WI38 (cell line): ENCODE results near the gene ALDOC.

Experiments used
- H3K4me3 ChIP-seq: 2 replicates; pipeline ENCODE4 v1.5.1; 2011; ENCODE audit warnings: low read depth, mild to moderate bottlenecking, control low read depth, low read length
- CTCF ChIP-seq: IDR thresholded peaks from 2 replicates; pipeline ENCODE4 v1.5.1; 2012; ENCODE audit warnings: low read depth, mild to moderate bottlenecking, control low read depth, low read length

Gene ALDOC

DNA sequence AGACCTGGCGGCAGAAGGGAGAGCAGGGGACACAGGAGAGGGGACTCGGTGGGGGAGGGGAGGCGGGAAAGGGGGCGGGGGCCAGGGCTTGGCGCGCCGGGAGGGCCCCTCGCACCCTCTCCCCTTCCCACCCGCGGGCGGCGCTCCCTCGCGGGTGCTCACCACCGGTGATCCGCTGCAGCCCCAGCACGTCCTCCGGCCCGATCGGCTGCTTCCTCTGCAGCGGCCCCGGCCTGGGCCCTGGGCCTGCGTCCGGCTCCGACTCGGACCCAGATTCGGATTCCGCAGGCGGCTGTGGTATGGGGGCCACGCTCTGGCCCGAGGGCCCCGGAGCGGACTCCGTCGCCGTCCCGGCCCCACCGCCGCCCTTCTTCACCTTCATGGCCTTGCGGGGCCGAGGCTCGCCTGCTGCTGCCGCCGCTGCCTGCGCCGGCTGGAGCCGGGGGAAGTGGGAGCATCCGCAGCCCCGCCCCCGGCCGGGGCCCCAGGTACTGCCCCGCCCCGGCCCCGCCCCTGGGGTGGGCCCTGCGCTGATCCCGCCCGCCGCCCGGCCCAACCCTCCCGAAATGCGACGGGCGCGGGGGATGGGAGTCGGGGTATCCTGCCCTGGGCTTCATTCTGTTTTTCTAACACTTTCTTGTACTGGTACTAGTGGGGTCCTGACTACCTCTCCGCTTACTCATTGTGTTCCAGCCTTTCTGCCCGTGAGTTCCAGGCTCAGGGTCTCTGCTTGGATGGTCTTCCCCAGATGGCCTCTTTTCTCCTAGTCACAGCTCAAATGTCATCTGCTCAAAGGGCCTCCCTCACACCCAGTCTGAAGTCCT is 24.3 kb downstream of the ALDOC start, which contains the start of gene UNC119:
Gene UNC119, minus strand, starts transcription at position 449 of the 824 bp plus-strand sequence. Its CDS starts 67 bp downstream, at position 382.
- H3K4me3 ChIP-seq, result peak within 1 kb of the TSS; percentile 83
- TF ChIP-seq CTCF, result no peak

GRCh38 chr17:28551421-28552175 is 25.1 kb downstream of the ALDOC start:
- no peak for TF ChIP-seq CTCF
- peak overlapping the region; percentile 83 for H3K4me3 ChIP-seq

DNA sequence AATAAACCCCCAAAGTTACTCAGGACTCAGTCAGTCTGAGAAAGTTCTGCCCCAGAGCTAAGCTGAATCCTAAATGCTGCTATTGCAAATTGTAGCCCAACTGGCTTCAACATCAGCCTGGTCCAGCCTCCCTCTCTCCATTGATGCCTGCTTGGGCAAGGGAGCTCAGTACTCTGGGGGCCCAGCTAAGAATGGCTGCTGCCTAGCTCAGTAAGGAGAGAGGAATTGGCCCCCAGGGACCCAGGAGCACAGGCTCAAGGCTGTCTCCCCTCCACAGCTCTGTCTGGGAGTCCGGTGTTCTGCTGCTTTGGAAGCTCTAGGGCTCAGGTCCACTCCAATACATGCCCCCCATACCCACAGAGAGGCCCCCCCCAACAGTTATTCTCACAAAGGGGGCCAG is 25.8 kb downstream of the ALDOC start:
- TF ChIP-seq CTCF, result no peak
- H3K4me3 ChIP-seq, result no peak overlapping the region; the same call in 1 of the 2 replicates

DNA sequence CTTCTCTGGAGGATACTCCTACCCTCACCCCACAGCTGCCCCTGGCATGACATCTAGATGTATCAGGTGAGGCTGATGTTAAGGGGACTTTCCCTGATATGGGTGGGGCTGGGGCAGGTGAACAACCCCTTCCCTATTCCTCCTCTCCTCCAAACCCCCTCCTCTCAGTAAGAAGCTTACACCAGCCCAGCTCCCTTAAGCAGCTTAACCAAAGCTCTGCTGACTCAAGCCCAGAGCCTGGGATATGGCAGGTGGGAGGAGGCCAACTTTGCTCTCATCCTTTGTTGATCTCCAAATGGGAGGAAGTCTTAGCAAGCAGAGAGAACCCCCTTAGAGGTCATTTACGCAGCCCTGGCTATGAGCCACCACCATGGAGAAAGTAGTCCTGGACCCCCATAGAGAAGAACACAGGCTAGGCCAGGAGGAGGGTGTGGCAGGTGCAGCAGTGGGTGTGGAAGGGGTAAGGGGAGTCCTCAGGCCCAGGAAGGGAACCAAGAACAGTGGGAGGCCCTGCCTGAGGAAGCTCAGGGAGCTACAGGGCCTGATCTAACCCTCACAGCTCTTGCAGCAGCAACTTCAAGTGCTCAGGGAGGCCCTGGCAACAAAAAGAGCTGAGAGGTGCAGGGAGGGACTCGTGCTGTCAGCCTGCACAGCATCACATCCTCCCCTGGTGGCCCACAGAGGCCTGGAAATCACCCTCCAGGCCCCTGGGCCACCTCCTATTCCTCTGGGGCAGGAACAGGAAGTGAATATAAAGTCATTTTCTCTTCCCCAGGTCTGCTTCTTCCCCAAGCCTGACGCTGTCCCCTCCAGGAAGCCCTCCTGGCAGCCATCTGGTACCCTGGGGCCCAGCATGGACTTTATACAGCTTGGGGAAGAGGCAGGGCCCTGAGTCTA is 27.2 kb downstream of the ALDOC start:
- TF ChIP-seq CTCF, result no peak
- H3K4me3 ChIP-seq, result no peak overlapping the region

- H3K4me3 ChIP-seq, result no peak overlapping the region
- TF ChIP-seq CTCF, result no peak
These were observed 28.1 kb downstream of the ALDOC start for GRCh38 chr17:28548417-28549130.

DNA sequence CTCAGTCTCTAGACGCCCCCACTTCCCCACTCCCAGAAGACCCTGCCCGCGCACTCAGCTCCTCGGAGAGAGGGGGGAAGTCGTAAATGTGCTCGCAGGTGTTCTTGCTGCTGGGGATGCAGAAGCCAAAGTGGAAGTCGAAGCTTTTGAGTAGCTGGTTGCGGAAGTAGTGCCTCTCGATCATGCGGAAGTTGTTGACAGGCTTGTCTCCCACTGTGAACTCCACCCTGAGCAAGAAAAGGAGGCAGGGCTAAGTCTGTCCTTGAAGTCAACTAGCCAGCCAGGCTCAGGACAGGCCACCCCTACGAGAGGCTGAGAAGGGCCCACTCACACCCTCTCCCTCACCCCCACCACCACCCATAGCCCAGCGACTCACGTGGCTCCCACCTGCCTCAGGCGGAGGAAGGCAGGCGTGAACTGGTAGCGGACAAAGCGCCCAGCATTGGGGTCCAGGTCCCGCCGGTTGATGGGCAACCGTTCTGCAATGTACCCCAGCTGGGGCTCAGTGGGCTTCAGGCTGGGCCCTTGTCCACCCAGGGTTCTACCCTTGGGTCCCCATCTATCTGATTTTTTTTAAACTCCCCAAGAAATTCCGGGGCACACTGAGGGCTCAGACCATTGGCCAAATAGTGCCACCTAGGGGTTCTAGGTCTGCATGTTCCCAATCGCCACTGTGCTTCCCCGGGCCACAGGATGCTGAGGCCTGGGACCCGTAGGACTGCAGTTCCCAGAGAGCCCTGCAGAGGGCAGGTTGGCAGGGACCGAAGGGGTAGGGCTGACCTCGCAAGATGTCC is 28.9 kb downstream of the ALDOC start:
- peak; percentile 99 for TF ChIP-seq CTCF
- H3K4me3 ChIP-seq, result no peak overlapping the region
